ENCODE results near the gene PIN4. TPM values are rescaled to one million over a fixed set of nuclear protein-coding genes. Genes with fewer than 3 reads are reported as not detected.

PIN4 gene
- total and polyA plus RNA-seq, 12 donors = 6.9 to 52.8 (median 10.7) TPM

GRCh38 chrX:72202792-72203401, 21.3 kb downstream of the PIN4 start:
- no peaks in the 10 kb centered on the region for H3K4me1 ChIP-seq
- peaks cover 0 to 9% (median 0%) of the 10 kb centered on the region in 7 donors for H3K27me3 ChIP-seq
- DNase-seq = no peak
- no peaks in the 10 kb centered on the region for H3K9me3 ChIP-seq
- 87 to 91% methylated on average over 4 of the region's 4 CpGs for WGBS, 2 donors
- peaks cover 0 to 80% (median 0%) of the 10 kb centered on the region in 9 donors for H3K36me3 ChIP-seq
- no peak overlapping the region for H3K27ac ChIP-seq
- TF ChIP-seq, protein P1, sequence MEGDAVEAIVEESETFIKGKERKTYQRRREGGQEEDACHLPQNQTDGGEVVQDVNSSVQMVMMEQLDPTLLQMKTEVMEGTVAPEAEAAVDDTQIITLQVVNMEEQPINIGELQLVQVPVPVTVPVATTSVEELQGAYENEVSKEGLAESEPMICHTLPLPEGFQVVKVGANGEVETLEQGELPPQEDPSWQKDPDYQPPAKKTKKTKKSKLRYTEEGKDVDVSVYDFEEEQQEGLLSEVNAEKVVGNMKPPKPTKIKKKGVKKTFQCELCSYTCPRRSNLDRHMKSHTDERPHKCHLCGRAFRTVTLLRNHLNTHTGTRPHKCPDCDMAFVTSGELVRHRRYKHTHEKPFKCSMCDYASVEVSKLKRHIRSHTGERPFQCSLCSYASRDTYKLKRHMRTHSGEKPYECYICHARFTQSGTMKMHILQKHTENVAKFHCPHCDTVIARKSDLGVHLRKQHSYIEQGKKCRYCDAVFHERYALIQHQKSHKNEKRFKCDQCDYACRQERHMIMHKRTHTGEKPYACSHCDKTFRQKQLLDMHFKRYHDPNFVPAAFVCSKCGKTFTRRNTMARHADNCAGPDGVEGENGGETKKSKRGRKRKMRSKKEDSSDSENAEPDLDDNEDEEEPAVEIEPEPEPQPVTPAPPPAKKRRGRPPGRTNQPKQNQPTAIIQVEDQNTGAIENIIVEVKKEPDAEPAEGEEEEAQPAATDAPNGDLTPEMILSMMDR (IDR thresholded peaks at IDR 0.05) = no peak
- H3K4me3 ChIP-seq = no peak overlapping the region
- intact Hi-C loops (cut with DNase I) = no loop called here
- ATAC-seq = no peak

DNA sequence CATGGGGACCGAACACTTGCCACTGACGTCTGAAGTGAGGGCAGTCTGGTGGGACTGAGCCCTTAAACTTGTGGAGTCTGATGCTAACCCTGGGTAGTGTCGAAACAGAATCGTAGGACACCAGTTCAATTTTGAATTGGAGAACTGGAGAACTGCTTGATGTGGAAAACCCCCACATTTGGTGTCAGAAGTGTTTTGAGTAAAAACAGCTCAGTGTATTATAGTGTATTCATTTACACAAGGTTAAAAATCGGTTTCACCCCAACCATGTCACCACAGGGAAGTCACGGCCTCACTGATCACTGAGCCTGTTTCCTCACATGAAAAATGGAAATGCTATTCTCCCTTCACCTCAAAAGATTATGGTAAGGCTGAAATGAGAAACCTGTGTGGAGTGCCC, 21.9 kb downstream of the PIN4 start:
- Histone ChIP-seq H3K4me1 (no peaks in the 10 kb centered on the region), H3K27ac (no peak overlapping the region), H3K9me3 (no peaks in the 10 kb centered on the region), H3K36me3 (peaks cover 0 to 74% (median 0%) of the 10 kb centered on the region in 9 donors), H3K4me3 (no peak overlapping the region), H3K27me3 (peaks cover 0 to 9% (median 0%) of the 10 kb centered on the region in 7 donors)
- WGBS, 2 donors = 91 to 92% methylated on average over 6 of the region's 6 CpGs
- intact Hi-C loops (cut with DNase I) = no loop called here
- ATAC-seq (no peak), DNase-seq (no peak)
- TF ChIP-seq, protein P1 (IDR thresholded peaks at IDR 0.05) = no peak

DNA sequence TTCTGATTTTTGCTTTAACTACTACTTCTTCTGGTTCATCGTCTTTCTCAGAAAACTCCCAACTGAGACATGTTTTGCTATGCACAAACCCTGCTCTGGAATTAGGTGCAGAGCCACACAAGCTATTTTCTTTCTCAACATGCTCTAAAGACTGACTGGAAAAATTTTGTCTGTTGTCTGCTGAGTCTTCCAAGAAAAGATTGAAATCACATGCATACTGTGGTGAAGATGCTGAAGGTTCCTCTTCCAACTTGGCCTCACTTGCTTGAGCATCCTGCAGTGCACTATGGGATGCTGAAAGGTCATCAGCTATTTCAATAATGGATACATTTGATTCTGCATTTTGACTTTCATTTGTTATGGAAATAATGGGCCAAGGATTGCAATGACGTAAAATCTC, 24.1 kb downstream of the PIN4 start:
- no peak for DNase-seq
- H3K4me1 ChIP-seq = no peaks in the 10 kb centered on the region
- TF ChIP-seq, protein P1 (IDR thresholded peaks at IDR 0.05) = no peak
- WGBS, 2 donors = 97 to 98% methylated on average over 2 of the region's 2 CpGs
- no peak overlapping the region for H3K27ac ChIP-seq
- peaks cover 0 to 19% (median 0%) of the 10 kb centered on the region in 7 donors for H3K27me3 ChIP-seq
- H3K9me3 ChIP-seq = no peaks in the 10 kb centered on the region
- no peak overlapping the region for H3K4me3 ChIP-seq
- intact Hi-C loops (cut with DNase I) = no loop called here
- ATAC-seq = no peak
- H3K36me3 ChIP-seq = peaks cover 0 to 52% (median 0%) of the 10 kb centered on the region in 9 donors

DNA sequence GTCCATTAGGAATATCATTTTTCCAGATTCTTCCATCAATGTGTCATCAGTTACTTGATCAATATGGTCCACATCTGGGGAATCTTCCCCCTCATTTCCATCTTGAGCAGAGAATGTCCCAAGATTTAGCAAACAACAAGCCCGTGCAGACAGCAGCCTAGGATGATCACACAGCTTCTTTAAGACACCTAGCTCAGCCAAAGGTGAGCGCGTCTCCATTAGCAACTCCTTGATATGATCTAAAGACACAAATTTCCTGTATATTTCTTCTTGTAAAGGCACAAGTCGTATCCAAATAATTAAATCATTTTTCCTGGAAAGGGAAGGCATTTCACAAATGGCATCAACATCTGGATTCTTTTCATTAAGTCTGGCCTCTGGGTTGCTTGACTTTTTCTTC, 25.8 kb downstream of the PIN4 start:
- H3K27ac ChIP-seq = no peak overlapping the region
- 85 to 91% methylated on average over 4 of the region's 4 CpGs for WGBS, 2 donors
- H3K36me3 ChIP-seq = peaks cover 0 to 47% (median 0%) of the 10 kb centered on the region in 9 donors
- TF ChIP-seq, protein P1 (IDR thresholded peaks at IDR 0.05) = no peak
- no peak overlapping the region for H3K4me3 ChIP-seq
- no peaks in the 10 kb centered on the region for H3K4me1 ChIP-seq
- no peaks in the 10 kb centered on the region for H3K9me3 ChIP-seq
- intact Hi-C loops (cut with DNase I) = no loop called here
- DNase-seq (no peak), ATAC-seq (no peak)
- peaks cover 0 to 14% (median 0%) of the 10 kb centered on the region in 7 donors for H3K27me3 ChIP-seq
